Cardiac septum (tissue), 1 donor: Measurements from ENCODE around the gene USP47. TPM values are rescaled to one million over a fixed set of nuclear protein-coding genes. Genes with fewer than 3 reads are reported as not detected.
"Not testable (repeated sequence)": the region's sequence is repeated elsewhere in the genome, so short reads cannot be mapped to it uniquely, and the experiment has no call there.

Experiments
- DNase-seq: peaks from one replicate; pipeline ENCODE4 v3.0.0-alpha.2; 2020; ENCODE audit warnings: low spot score
- intact Hi-C: fragments of 100-400 bp; cut with DNase I; formaldehyde crosslinking; loops from one replicate; pipeline ENCODE4 v1.14.0; 2022
- total RNA-seq: library from RNA; stranded (reverse); fragmentation: NEBNext Ultra II Directional; extraction: Animal tissue kit (Norgen Biotek cat#: 25700); gene quantifications from one replicate; pipeline ENCODE4 v1.2.1, GENCODE V29; 2021
- donor health status: DM: no; HTN: no; CAD: no.

USP47 gene
- total RNA-seq, 1 donor from 2014 or later: 61.6 TPM

DNA sequence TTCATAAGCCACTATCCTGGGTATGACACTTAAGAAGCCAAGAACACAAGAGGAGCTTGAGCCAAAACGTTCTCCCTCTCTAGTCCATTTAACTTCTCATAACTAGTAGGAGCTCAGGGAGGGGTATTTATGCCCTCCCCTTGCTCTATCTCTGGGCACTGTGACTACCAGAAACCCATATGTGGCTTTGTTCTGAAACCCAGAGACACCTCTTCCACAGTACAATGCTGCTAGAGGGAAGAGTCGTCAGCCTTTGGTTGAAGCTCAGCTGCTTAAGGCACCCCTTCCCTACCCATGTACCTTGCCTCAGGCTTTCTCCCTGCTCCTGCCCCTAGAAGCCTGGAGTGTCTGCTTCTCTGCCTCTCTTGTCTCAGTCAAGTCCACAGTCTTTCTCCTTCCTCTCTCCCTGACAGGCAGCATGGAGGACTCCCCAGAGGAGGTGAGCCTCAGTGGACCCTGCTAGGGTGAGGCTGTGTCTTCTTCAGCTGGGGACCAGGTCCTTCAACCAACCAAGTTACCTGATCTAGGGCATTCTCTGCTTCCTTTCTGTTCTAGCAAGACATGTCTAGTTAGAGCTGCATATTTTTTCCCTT is 23.1 kb upstream of the USP47 start:
- DNase-seq: no peak
- intact Hi-C loops: no loop called here

DNA sequence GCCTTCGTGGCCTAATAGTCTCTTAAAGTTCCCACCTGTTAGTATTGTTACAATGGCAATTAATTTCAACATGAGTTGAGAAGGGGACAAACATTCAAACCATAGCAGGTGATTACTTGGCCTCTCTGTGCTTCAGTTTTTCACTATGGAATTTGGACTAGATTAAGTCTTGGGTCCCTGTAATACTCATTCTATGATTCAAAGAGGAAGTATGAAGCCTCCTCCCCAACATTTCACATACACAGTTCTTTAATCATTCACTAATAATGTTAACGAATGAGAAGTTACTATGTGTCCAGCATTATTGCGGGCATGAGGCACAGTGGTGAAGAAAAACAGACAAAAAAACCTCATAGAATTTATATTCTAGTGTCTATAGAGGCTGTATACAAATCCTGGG is 19.9 kb upstream of the USP47 start:
- intact Hi-C loops: no loop called here
- DNase-seq: no peak

DNA sequence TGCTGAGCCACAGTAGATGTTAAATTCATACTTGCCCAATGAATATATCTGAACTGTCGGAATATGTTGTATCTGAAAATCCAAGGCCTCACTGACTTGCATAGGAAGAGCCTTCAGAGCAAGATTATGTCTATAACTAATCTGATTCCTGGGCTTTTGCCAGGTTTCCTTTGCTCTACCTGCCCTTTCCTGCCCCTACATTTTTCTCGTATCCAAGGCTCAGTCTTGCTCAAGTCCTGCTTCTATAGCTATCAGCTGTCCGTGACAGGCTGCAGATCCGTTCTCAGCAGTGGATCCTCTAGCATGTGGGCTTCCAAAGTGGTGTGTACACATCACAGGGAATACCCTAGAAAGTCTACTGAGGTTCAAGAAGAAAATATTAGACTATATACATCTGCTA is 18.8 kb upstream of the USP47 start:
- DNase-seq: no peak
- intact Hi-C loops: no loop called here

DNA sequence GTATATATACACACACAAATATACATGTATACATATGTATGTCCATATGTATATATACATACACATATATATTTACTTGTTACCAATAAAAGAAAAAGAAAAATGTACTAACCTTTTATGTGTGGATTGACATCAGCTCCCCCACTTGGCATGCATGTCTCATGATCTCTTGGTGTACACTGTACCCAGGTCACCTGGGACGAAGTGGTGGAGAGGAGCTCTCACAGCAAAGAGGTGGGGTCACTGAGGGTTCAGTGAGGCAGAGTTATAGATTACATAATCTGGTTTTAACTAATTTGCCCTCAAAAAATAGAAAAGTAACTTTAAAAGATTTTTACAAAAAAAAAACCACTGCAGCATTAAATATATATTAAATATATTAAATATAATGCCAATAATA is 15.5 kb upstream of the USP47 start:
- intact Hi-C loops: no loop called here
- DNase-seq: no peak

DNA sequence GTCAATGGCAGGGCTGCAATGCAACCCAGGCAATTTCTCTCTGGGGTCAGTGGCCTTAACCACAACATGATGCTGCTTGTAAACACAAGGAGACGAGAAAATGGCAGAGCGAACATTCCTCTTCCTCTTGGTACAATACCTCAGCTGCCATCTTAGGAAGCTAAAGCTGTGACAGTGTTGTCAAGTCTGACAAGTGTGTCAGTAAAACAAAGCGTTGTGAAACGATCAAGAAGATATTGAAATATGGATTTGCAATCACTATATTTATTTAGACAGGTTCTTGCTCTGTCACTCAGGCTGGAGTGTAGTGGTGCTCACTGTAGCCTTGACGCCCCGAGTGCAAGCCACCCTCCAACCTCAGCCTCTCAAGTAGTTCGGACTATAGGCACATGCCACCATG is 14.5 kb upstream of the USP47 start:
- intact Hi-C loops: no loop called here
- no peak for DNase-seq

DNA sequence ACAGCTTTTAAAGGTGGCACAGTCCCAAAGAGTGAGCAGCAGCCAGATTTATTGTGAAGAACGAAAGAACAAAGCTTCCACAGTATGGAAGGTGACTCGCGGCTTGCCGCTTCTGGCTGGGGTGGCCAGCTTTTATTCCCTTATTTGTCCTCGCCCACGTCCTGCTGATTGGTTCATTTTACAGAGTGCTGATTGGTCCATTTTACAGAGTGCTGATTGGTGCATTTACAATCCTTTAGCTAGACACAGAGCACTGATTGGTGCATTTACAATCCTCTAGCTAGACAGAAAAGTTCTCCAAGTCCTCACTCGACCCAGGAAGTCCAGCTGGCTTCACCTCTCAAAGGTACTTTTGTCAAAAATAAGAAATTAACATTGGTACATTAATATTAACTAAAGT is 10.4 kb upstream of the USP47 start:
- DNase-seq, intact Hi-C loops: not testable (repeated sequence)

DNA sequence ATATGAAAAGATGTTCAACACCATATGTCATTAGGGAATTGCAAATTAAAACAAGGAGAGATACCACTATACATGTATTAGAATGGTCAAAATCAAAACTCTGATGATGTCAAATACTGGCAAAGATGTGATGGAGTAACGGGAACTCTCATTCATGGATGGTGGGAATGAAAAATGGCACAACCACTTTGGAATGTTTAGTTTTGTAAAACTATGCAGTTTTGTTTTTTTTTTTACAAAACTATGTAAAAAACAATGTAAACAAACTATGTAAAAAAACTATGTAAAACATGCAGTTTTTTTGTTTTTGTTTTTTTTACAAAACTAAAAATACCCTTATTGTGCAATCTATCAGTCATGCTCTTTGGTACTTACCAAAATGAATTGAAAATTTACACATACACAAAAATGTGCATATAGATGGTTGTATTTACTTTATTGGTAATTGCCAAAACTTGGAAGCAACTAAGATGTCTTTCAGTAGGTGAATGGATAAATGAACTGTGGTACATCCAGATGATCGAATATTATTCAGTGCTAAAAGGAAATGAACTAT is 5.0 kb upstream of the USP47 start:
- intact Hi-C loops: no loop called here
- DNase-seq: no peak

DNA sequence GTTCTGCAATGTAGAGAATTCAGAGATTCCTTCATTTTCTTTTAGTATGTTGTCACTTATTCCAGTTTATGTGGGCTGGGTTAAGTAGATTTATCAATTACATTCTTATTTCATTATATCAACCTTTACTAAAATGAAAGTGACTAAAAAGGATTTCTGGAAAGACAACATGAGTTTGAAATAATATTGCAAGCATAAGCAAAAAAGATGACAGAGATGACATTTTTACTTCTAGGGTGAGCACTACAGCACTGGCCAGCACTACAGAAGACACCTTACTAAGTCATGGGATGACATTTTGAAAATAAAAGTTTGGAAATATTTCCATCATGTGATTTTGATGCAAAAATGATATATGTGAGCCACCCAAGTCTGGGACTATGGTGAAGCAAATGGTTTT is 2.1 kb upstream of the USP47 start:
- no peak for DNase-seq
- intact Hi-C loops: loop anchor here (5.0 kb wide), 1 partner anchor 1032 kb away; the partner anchor contains the start of gene EIF4G2

DNA sequence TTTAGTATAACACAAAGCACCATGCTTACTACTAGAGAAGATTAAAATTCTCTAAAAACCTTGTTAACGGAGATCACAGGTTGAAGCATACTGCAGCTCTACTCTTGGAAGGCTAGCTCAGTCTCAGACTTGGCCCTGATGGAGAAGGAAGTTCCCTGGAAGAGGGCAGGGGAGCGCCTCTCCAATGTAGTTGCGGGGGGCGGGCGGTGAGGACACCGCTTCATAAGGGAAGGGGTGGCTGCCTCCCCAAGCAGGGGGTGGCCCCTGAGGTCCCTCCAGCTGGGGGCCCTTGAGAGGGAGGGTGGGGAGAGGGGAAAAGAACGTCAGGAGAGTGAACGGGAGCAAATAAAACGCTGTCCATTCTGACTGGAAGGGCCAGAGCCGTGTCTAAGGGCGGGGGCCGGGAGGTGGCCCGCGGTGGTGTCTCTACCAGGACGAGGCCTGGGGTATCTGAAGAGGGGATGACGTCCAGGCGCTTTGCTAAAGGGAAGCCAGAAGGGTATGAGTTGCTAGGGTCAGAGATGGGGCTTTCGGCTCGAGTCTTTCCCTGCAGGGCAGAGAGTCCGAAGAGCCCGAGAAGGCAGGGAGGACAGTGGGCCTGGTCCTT is 553 bp upstream of the USP47 start:
- intact Hi-C loops: loop anchor here (5.0 kb wide), 1 partner anchor 1034 kb away; the partner anchor contains the start of gene EIF4G2
- DNase-seq: peak; percentile 80

DNA sequence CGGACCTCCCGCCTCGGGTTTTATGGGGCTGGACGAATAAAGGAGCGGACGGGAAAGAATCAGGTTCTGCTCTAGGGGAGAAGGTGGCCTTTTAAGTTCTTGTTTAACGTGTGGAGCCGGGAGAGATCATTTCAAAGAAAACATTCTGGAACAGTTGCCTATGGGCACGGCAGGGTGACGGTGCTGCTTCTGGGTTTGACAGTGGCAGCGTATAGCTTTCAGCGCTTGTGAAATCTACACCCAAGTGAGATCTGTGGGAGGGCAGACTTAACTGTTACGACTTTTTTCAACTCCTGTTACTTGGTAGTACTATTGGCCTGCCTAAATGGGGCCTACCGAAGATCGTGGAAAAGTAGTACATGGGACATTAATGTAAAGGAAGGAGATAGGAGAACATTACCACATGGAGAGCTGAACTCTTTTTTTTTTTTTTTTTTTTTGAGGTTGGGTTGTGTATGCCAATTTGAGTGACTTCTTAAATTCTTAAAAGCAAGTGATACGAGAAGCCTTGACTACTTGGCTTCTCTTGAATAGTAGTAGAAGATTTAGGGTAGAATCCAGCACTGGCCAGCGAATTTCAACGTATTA is 743 bp downstream of the USP47 start:
- peak; percentile 81 for DNase-seq
- intact Hi-C loops: loop anchor here (5.0 kb wide), 1 partner anchor 1035 kb away; the partner anchor contains the start of gene EIF4G2

DNA sequence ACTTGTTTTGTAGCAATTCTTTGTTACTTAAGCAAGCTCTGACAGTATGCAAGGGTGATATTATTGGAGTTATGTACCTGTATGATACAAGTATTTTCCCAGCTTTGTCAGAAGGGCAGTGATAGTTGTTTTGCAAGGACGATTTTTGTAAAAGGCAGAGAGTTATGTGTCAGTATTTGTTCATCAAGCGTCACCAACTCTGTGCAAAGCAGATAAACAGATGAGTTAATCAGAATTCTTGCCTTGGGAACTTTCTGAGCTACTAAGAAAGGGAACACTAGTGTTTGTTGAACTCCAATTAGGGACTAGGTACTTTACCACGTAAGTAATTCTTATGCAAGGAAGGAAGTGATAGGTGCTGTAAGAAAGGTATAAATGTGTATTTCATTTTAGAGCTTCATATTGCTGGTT is 1.4 kb downstream of the USP47 start:
- intact Hi-C loops: loop anchor here (5.0 kb wide), 1 partner anchor 1036 kb away; the partner anchor contains the start of gene EIF4G2
- DNase-seq: no peak

DNA sequence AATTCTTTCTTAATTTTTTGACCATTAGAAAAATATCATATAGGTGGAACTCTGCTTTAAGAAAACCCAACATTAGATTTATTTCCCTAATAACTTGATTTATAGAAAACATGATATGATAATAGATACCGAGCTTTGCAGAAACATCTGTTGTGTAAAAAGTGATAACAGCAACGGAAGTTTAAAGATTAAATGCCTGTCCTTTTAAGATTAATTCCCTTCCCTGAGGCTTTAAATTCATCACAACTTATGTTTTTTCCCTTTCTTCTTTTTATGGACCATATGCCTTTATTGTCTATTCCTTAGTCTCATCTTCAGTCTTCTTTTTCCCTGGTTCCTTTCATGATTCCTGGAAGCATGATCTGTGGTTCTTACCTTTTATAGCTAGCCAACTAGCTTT is 1.9 kb downstream of the USP47 start:
- no peak for DNase-seq
- intact Hi-C loops: loop anchor here (5.0 kb wide), 1 partner anchor 1036 kb away; the partner anchor contains the start of gene EIF4G2

DNA sequence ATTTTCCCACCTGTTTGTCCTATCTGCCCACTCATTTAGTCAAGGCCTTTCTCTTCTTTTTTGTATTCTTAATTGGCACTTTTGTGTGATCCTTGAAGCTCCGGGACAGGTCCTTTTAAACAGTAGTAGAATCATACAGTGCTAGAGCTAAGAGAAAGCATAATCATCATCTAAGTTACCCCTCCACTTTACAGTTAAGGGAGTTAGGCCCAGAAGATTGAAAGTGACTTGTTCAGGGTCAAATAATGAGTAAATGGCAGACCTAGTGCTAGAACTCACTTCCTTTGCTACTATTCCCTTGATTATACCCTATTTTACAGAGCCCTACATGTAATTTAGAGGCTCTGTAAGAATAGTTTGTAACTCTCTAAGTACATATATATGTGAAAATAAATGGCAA is 2.5 kb downstream of the USP47 start:
- no peak for DNase-seq
- intact Hi-C loops: loop anchor here (5.0 kb wide), 1 partner anchor 1037 kb away; the partner anchor contains the start of gene EIF4G2

DNA sequence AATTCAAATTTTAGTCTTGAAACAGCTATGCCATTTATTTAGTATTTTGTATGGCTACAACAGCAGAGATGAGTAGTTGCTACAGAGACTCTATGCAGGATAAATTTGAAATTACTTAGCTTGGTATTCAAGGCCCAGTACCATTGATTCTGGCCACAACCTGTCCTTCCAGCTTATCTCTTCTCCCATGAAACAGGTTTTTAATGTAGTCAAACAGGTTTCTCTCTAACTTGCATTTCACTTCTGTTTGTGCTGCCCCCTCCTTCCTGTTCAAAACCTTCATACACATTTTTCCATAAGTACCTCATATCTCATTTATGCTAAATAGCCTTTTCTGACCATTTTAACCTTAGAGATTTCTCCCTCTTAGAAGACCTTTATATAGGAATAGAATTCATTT is 3.3 kb downstream of the USP47 start:
- intact Hi-C loops: no loop called here

DNA sequence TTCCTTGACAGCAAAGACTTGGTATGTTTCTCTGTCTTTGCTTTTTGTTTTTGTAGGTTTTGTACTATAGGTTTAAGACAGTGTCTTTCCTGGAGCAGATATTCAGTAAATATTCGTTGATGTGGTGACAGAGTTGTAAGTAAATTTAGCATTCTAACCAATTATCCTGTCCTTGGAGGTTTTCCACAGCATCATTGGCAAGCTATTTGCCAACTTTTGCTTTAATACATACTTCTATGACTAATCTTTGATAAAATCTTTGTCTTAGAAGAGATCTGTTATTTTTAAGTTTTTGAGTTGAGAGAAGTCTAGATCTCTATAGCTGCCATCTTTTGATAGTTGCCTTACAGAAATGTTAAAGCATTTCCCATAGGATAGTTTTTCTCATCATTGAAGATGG is 3.8 kb downstream of the USP47 start:
- DNase-seq: no peak
- intact Hi-C loops: no loop called here

More for the DNA sequence above, 3.3 kb downstream of the USP47 start:
- no peak for DNase-seq

DNA sequence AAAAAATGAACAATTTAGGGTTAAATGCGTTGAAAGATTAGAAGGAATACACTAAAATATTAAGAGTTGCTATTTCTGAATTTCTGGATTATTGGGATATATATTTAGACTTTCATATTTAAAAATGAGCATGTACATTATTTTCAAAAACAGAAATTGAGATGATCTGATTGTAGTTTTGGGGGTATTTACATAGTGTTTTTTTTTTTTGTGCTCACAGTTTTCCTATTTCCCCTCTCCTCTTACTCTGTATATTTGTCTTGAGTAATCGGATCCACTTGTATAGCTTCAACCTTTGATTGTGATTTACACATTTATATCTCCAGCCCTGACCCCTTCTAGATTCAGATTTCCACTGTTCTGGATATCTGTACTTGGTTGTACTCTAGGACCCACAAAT is 5.3 kb downstream of the USP47 start:
- DNase-seq: no peak
- intact Hi-C loops: no loop called here

DNA sequence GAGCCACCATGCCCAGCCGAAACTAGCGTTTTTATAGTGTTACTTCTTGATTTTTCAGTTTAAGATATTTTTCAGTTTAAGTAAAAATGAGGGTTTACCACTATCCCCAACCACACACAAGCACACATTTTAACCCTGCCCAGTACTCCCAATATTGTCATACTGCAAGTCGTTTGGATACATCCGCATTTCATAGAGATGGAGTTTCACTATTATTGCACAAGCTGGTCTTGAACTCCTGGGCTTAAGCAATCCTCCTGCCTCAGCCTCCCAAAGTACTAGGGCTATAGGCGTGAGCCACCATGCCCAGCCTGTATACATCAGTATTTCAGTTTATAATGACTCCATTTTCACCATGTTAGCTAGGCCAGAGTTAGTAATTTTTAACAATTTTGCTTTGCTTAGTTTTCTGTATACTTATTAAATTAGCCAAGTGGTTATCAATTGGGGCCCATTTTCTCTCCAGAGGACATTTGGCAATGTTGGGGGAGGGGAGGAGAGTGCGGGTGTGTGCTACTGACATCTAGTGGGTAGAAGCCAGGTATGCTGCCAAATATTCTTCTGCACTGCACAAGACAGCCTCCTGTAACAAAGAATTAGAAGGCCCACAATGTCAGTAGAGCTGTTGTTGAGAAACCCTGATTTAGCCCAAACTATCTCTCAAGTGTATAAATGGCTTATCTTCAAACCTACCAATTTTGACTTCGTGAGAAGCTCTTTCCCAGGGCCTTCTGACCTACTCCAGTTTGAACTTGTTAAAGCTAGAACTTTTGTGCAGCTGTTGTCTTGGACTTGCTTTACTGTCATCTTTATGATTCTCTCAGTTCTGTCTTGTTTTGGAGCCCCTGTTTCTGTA is 7.3 kb downstream of the USP47 start:
- DNase-seq: no peak
- intact Hi-C loops: no loop called here

DNA sequence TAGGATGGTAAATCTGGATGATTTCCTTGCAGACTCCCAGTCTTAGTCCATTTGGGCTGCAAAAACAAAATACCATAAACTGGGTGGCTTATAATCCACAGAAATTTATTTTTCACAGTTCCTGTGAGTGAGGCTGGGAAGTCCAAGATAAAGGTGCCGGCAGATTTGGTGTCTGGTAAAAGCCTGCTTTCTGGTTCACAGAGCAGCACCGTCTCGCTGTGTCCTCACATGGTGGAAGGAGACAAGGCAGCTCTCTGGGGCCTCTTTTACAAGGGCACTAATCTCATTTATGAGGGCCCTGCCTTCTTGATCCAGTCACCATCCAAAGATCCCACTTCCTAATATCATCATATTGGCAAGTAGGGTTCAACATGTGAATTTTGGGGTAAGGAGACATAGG is 8.9 kb downstream of the USP47 start:
- DNase-seq: no peak
- intact Hi-C loops: no loop called here

DNA sequence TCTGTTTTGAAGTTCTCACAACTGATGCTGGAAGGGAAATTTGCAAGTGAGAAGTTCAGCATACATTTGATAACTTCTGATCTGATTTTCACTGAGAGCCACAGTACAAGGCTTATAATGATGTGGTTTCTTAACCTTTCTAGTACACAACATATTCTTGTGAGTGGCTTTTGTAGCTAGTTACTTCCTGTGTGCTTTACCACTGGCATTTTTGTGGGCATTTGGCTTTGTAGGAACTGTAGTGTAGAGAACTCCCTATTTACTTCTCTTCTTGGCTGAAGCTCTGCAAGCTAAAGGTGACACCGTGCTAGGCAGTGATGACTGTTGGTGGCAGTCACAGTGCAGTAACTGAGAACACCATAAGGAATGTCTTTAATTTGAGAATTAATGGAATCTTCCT is 14.9 kb downstream of the USP47 start:
- no peak for DNase-seq
- intact Hi-C loops: no loop called here

DNA sequence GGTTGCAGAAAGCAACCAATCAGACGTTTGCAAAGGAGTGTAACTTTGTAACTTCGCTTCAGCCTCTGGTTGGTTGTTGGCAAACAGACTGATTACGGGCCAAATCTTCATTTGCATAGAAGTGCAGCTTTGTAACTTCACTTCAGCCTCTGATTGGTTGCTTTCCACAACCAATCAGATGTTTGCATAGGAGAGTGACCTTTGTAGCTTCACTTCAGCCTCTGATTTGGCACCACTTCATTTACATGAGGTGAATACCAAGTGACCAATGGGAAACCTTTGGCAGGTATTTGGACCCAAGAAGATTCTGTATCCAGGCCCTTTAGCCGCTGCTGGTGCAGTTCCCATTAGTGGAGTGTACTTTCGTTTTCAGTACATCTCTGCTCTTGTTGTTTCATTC is 16.0 kb downstream of the USP47 start:
- intact Hi-C loops: no loop called here
- DNase-seq: no peak
